DMS 273 treated with DMSO at 0.1 percent for 48 hours (cell line): ENCODE results near the gene WFDC12.

ENCODE experiments used
- DNase-seq: peaks from one replicate; lab custom pipeline; 2025; lab: John Stamatoyannopoulos, UW

WFDC12 gene

GRCh38 chr20:45091366-45091765, 32.9 kb downstream of the WFDC12 start:
- no peak for DNase-seq

DNA sequence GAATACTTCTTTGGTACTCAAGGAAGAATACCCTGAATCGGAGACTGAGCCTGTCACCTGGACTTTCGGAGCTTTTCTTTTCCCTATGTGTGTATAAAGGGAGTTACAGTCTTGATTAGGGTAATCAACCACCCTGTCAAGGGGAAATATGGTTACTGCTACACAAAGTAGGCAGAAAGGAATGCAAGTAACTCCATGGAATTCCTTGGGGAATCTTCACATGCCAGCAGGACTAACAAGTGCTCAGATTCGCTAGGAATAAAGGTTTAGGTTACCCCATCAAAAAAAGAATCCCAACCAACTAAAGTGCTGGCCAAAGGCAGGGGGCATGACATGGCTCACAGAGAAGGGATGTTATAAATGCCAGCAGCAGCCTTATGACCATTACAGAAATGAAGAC, 33.8 kb downstream of the WFDC12 start:
- no peak for DNase-seq

- no peak for DNase-seq
Measured at GRCh38 chr20:45088247-45088646, 36.0 kb downstream of the WFDC12 start.

DNA sequence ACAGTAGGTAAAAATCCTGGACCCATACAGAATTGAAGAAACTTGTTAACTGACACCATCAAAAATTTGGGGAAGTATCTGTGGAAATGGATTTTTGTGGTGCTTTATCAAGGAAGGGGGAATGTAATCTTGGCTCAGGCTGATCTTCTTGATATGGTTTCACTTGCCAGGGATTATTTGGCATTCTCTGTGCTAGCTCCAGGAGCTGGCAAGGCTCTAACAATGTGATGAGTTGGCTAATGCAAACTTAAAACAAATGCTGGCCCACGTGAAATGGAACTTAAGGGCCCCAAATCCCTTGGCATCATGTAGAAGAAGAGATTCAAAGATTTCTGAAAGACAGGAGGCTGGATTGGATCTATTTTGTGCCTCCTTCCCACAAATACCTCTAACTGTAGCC, 36.5 kb downstream of the WFDC12 start:
- no peak for DNase-seq

- DNase-seq = no peak
Measured at GRCh38 chr20:45087097-45087790, 37.0 kb downstream of the WFDC12 start.

- no peak for DNase-seq
Measured at GRCh38 chr20:45085867-45086266, 38.4 kb downstream of the WFDC12 start.

DNA sequence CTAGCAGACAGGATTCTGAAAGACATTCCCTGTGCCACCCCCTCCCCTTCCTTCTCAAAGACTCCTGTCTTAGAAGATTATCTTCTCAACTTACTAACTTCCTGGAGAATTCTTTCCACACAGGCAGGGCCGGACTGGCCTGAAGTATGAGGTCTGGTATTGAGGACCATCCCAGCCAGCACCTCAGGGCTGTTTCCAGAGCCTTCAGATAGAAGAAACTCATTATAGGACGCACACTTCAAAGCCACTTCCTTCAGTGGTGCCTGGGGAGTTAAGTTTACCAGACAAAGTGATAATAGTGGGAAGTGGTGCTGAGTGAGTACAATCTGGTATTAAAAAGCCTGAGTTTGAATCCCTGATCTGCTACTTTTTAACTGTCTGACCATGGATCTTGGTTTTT, 39.0 kb downstream of the WFDC12 start:
- DNase-seq = no peak

- no peak for DNase-seq
Measured at GRCh38 chr20:45083127-45083526, 41.1 kb downstream of the WFDC12 start.

GRCh38 chr20:45082468-45082867, 41.8 kb downstream of the WFDC12 start:
- no peak for DNase-seq

DNA sequence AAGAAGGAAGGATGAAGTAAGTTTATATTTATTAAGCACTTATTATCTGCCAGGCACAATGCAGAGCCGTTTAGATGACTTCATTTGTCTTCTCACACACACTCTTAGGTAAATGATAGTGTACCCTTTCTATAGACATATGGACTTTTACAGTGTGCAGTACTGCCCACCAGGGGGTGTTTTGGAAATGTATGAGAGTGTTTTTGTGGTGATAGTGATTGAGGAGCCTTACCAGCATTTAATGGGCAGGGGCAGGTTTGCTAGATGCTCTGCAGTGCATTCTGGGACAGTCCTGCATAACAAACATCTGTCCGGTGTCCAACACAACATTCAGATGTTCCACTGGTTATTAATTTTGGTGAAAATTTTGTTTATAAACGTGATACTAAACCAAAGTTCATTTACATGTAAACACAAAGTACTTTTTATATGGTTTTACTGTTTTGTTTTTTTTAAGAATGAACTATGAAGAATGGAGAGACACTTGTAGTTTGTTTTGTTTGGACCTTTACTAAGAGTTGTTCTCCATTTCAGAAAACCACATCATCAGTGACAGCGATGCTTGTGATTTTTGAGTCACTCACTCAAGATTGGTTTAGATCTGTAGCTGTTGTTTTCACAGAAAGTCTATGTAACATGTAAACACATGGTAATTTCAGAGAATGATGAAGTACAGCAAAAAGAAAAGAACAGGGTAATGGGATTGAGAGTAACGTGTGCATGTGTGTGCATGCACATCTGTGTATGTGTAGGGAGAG, 43.2 kb downstream of the WFDC12 start:
- no peak for DNase-seq

DNA sequence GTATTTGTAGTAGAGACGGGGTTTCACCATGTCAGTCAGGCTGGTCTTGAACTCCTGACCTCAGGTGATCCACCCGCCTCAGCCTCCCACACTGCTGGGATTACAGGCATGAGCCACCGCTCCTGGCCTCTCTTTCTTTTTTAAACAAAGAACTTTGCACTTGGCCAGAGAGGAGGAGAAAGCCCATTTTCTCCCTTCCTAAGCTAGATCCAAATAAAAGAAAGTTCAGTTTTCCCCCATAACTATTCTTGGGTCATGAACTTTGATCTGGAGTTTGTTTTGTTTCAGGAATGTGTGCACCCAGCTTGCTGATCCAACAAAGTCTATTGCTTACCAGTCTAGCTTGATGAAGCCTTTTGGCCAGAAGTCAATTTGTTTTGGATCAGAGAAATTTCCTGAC, 46.7 kb downstream of the WFDC12 start:
- DNase-seq = no peak
